Stimulated activated CD4-positive, alpha-beta T cell treated with anti-CD3 and anti-CD28 coated beads, Interleukin-4, amount 100 ng/mL, for 24 hours (primary cell): ENCODE data around the gene PTPRN2.

Experiments
- DNase-seq: peaks from one replicate; pipeline ENCODE4 v3.0.0-alpha.2; 2020

PTPRN2 gene

DNA sequence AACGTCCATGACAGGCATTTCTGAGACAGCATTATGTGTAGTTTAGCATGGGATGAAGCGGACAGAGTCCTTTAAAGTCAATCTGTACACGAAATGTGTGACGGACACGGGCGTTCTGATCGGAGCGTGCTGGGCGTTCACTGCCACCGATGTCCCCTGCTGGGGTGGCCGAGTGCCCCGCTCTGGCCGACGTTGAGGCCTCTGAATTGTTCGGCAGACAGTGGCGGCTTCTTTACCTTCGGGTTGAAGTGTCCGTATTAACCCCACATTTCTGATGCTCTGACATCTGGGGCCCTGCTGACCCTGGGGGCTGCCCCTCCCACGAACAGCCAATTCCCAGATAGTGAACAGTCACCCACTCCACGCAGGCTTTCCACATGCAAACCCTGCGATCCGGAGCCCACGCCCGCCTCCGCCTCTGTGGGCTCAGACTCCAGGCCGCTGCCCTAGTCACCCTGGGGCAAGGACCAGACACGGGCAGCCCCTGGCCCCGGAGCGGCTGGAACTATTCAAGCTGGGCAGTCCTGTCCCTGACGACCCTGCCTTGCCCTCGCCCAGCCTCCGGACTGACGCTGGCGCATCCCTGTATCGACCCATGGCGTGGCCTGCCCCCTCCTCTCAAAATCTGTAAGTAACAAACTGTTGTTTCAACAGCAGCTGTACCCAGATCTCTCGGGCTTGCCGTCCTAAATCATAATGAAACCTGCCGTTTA, 445.7 kb downstream of the PTPRN2 start:
- no peak for DNase-seq

DNA sequence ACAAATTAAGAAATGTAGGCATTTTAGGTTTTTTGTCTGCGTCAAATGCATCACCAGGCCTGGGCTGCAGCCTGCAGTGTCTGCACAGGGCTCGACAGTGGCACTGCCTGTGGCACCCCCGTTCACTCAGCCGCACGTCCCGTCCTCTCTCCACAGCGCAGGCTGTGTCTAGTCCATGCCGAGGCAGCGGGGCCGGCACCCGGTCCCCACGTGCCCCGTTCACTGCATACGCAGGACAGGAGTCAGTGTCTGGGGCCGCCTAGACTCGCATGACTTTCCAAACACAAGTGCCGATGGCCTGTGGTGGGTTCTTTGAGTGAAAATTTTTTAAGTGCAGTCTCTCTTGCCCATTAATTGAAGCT, 446.4 kb downstream of the PTPRN2 start:
- no peak for DNase-seq

DNA sequence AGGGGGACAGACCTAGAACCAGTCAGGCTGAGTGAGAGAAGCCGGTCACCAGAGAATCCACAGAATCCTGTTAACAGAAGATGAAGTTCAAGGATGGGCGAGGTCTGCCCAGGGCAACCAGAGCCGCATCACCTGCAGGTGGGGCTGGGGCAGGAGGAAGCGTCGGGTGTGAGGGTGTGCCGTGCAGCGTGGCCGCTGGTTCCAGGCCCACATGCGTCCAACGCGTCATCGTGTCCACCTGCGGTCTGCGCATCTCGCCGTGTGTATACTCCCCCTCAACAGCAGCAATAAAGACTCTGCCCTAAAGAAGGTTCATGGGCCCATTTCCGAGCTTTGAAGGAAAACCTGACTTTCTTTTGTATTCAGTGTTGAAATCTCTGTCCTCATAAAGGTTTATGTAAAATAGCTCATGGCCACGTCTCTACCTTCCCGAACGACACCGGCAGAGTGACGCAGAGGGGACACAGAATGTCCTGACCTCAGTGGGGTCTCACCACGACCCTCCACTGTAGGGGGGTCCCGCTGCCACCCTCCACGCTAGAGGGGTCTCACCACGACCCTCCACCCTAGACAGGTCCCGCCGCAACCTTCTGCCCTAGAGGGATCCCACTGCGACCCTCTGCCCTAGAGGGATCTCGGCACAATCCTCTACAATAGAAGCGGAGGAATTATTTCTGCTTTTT, 446.9 kb downstream of the PTPRN2 start:
- no peak for DNase-seq

DNA sequence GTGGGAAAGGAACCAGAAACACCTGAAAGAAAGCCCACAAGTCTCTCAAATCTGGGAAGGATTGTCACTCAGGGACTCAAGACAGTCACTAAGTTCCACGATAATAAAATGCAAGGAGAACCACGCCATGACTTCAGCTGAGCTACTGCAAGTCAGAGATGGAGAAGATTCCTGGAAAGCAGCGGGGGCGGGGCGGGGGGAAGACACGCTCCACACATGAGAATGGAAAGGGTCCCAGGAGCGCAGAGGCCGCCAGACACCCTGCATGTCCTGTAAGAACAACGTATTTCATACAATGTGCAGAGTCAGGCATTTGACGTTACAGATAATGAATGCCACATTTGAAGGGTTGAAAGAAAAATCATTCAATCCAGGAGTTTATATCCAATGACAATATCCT, 448.1 kb downstream of the PTPRN2 start:
- DNase-seq = no peak

DNA sequence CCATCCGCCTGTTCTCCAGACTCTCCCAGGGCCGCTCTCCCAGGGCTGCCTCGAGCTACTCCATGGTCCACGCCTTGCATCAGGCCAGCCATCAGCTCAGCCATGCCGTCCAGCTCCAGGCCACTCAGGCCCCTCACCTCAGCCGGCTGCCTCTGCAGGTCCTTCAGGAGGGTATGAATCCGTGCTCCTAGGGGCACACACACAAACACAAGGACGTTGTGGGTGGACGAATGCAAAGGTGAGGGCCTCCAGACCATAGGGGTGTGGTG, 449.4 kb downstream of the PTPRN2 start:
- DNase-seq = no peak

DNA sequence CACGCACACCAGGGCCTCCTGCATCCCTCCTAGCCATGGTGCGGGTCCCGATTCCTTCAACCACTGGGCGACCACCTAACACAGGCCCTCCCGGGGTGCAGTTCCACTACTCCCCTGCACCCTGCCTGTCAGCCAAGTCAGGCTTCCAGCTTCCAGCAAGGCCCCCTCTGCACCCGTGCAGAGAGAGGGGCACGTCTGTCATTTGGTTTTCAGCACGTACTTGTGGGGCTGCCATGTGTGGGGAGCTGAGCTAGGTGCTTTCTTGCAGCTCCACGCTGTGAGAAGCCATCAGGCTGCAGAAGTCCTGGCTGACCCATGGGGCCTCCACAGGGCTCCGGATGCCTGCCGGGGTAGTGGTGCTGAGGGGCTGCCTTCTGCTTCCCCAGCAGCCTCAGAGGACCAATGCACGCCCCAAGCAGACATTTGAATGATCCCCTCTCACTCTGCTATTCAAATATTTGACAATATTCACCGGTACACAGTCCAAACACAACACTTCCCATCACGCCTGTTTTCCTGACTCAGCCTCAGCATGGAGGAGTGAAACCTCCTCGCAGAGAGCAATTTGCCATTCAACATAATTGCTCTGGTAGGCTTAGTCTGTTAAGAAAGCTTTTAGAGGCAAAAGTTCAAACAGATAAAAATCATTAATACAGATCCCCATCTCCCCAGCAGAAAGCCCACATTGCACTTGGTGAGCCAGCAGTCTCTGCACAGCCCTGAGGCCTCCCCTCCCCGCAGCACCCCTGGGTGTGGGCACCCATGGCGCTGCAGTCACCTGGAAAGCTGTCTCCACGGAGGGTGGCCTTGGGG, 449.9 kb downstream of the PTPRN2 start:
- DNase-seq = no peak

DNA sequence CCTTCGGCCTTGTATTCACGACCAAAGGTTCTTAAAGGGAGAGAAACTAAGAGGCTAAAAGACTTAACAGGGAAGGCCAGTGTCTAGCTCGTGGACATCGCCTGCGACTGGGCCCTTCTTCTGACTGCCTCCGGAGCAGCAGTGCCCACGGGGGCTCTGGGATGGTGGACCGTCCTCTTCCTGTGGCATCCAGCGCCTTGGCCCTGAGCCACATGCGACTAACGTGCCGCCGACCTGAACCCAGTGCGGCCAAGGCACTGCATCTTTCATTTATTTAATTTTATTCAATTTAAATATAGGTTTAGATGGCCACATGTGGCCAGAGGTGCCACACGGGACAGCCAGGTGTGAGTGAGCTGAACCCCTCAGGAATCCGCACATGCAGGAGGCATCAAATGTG, 451.7 kb downstream of the PTPRN2 start:
- DNase-seq = no peak

DNA sequence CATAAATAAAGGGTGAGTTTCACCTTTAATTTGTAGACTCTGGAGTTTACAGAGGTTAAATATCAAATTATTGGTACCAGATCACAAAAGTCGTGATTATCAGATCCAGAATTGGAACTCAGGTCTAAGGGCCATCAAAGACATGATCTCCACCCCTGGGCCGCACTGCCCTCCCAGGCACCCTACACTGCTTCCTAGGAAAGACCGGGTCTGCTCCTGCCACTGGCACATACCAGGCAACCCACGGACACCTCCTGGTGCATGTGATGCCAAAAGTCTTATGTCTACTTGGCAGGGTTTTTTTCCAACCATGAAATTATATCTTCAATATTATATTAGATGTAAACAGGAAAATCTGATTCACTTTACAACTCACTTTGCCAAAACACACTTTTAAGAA, 452.8 kb downstream of the PTPRN2 start:
- no peak for DNase-seq

DNA sequence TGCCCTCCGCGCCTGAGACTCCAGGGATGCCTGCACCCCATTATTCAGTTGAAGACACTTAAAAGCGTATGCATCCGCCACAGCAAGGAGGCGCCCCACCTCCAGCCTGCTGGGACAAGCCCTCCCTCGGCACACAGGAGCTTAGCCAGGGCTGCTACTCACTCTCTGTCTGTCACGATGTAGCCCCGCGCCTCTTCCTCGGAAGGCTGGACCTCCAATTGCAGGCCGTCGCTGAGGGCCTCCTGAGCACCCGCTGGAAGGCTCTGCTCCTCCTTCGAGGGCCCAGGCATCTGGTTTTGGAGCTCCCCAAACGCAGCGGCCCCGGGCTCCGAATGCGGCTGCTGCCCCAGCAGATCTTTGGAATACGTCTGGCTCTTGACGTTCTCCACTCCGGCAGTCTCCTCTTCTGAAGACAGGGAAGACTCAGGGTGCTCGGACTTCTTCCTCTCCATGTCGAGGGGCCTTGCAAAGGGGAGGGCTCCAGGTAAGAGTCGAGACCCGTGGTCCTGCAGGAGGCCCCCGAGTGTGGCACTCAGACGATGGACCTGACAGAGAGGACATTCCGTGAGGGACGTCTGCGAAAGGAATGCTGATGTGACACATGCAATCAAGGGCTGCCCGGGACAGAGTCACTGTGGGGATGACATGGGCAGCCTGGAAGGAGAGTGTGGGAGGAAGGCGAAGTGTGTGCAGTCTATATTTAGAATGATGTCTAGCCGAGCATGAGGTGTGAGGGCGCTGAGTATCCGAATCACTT, 453.9 kb downstream of the PTPRN2 start:
- DNase-seq = no peak

DNA sequence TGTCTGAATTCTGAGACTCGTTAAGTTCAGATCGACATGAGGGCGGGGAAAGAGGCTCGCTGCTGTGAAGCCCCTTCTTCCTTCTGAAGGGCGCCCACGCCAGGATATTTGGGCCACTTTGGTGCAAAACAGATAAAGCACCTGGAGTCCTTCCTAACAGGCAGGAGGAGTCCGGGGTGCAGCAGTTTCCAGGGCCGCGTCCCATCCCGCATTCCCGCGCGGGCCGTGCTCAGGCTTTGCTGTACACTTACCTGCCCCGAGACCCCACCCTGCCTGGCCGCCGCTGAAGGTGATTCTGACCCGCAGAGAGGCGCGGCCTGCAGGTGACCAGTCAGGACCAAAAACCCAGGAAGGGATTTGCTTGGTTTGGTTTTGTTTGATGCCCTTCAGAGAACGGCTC, 454.6 kb downstream of the PTPRN2 start:
- no peak for DNase-seq

DNA sequence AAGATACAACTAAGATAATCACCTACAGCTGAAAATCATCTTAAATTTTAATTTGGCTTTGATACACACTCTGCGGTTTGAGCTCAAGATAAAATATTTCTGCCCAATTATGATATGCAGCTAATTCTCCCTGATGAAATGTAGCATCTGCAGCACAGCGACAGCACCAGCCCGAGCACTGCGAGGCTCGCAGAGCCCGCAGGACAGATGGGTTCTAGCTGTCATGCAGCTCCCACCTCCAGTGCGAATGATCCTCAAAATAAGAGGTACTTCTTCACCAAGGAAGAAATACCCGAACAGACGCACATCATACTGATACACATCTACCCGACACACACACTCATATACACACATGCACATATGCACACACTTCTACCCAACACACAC, 457.6 kb downstream of the PTPRN2 start:
- no peak for DNase-seq

DNA sequence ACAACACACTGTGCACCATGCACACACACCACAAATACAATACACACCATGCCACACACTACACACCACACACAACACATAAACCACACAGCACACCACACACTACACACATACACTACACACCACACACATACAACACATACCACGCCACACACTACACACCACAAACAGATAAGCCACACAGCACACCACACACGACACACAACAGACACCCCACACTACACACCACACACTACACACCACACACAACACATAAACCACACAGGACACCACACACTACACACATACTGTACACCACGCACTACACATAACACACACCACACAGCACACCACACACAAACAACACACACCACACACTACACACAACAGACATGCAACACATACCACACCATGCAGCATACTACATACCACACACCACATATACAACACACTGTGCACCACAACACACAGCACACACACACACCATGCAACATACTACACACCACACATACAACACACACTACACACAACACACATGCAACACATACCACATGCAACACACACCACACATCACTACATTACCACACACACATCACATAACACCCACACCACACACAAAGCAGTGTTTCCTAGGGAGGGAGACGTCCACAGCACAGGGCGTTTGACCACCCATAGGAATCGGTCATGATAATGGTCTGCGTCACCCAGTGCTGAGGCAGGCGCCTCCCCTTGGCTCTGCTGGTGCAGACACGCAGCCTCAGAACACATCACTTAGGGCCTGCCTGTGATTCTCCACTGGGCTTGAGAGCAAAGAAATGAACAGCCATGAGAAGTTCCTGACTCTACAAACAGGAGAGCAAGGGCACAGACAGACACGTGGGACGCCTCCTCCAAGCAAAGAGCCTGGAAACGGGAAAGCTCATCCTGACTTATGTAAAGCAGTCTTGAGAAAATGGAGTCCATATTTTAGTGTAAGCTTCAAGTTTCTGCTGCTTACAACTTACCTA, 458.3 kb downstream of the PTPRN2 start:
- no peak for DNase-seq

DNA sequence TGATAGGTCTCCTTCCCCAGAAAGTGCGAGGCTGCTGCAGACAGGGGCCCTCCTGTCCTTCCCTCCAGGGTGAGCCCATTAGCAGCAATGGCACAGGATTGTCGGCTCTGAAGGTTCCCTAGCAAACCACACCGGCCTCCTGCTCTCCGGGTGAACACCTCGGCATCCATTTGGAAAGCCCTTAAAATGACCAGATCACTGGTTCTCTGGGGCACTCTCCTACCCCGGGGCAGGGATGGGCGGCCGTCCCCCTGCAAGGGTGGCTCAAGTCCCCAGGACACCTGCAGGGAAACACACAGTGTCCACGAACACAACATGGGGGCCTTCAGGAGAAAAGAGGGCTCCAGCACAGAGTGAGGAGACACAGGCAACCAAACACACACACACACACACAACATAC, 459.1 kb downstream of the PTPRN2 start:
- no peak for DNase-seq

DNA sequence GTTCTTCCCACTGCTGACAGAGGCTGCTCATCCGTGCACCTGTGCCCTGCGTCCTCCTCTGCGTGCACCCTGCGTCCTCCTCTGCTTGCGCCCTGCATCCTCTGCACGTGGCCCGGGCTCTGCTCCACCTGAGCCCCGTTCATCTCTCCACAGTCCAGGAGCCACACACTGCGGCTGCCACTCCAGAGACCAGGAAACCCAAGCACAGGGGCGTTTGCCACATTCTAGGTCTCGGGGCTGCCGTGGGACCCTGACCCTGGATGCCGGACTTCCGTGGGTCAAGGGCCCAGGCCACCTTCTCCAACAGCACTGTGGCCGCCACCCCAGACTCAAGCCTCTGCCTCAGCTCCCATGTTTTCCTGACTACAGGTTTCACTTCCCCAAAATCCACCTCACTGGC, 460.4 kb downstream of the PTPRN2 start:
- no peak for DNase-seq

DNA sequence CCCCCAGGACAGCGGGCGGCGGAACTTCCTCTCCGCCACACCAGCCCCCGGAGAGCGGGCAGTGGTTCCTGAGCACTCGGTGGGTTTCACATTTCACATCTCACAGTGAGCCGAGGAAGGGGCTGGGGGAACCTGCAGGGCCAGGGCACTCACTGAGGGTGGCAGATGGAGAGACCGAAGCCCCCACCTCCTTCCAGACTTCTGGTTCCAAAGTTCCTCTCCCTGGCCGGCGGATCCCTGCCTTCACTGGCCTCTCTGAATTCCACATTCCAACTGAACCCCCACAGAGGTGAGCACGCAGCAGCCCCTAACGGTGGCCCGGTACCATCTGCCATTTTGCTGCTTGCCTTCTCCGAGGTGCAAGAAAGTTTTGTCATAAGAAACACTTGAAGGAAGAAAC, 461.0 kb downstream of the PTPRN2 start:
- no peak for DNase-seq

DNA sequence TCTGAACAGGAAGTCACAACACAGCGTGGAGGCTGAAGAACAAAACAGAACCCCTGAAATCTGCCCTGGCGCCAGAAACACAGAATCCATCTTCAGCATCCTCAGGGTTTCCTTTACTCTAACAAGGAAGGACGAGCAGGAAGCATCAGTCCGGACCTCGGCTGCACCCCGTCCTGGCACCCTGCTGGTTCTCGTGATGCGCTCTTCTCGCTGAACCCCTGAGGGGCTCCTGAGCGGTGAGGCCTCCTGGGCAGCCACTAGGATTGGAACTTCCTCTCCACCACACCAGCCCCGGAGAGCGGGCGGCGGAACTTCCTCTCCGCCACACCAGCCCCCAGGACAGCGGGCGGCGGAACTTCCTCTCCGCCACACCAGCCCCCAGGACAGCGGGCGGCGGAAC, 461.9 kb downstream of the PTPRN2 start:
- no peak for DNase-seq

DNA sequence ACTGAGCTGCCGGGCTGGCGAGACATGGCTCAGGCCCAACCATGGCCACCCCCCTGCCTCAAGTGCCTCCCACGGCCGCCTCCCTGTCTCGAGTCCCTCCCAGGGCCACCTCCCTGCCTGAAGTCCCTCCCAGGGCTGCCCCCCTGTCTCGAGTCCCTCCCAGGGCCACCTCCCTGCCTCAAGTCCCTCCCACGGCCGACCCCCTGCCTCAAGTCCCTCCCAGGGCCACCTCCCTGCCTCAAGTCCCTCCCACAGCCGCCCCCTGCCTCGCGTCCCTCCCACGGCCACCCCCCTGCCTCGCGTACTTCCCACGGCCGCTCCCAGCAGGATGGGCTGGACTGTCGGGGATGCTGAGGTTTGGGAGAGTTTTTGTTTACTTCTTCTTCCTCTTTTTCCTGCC, 462.5 kb downstream of the PTPRN2 start:
- no peak for DNase-seq

DNA sequence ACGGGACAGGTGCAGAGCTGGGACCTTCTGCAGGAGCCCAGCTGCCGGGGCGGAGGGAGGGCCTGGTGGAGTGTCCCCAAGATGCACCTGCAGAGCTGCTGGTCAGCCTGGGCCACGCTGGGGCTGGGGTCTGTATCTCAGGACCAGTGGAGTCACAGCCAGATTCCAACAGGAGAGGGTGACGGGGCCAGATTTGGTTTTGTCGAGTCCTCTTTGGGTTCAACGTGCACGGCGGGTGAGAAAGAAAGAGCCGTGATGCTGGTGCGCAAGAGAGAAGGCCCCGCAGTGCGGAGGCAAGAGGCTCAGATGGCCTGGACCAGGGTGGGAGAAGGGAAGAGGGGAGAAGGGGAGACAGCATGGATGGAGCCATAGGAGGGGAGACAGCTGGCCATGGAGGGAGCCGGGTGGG, 462.9 kb downstream of the PTPRN2 start:
- no peak for DNase-seq

DNA sequence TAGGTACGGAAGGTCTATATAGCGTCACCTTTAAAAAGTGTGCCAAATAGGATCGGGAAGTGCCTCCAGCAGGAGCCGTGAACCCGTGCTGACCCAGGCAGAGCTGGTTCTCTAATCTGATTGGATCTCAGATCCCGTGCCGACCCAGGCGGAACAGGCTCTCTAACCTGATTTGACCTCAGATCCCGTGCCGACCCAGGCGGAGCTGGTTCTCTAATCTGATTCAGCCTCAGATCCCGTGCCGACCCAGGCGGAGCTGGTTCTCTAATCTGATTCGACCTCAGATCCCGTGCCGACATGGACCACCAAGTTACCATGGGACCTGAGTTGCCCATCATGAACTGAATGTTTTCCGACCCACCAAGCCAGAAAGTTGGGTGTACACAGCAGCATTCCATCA, 463.9 kb downstream of the PTPRN2 start:
- DNase-seq = no peak

DNA sequence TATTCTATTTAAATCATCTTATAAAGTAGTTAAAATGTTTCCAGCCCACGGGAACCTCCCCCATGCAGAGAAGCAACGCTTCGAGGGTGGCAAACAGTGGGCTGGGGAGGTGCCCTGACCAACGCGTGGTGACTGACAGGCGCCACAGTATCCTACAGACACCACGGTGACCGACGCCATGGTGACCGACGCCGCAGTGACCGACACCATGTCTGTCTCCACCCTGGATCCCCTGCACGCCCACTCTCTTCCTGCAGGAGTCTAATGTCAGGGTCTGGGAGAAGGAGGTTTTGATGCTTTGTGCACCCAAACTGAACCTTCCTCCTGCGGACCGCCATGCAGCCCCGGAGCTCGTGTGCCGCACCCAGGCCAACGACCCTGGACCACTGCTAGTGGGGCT, 464.4 kb downstream of the PTPRN2 start:
- DNase-seq = no peak

DNA sequence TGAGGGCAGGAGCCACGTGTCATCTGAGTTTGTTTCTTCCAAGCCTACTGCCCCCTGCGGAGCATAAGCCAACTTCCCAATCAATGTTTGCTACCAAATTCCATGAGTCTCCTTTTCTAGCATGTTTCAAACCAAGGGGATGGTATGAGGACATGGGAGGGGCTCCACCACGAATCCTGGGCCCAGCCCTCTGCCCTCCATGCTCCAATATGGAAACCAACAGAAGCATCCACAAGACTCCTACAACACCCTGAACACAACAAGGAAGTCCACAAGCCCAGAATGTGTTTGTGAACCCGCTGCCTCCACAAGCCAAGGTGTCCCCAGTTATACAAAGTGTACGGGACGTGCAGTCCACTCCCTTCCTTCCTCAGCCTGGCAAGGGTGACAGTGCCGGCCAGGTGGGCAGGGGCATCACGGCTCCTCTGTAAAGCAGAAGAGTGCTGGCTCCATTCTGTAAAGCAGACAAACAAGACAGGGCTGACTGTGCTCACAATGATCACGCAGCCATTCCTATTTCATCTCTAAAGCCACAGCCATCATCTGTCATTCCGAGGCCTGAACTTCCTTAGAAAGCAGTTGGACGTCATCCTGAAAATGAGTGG, 466.1 kb downstream of the PTPRN2 start:
- no peak for DNase-seq

DNA sequence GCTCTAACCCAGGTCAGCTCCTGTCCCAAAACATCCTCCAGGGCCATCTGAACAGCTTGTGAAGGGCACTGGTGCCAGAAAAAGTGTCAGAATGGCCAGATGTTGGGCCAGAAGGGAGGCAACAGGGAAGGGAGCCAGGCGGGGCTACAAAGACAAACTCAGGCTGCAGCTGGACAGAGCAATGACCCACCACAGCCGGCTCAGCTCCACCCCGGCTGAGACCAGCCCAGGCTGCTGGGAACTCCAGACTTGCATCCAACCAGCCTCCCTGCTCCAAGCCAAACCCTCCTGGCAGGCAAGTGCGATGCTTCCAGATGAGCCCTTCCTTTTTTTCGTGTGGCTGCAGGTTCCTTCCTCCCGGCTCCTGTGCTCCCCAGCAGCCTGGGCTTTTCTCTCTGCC, 466.9 kb downstream of the PTPRN2 start:
- DNase-seq = no peak
